GM10266 (cell line): Measurements from ENCODE around the gene FYB2.

Experiments used
- DNase-seq: peaks from one replicate; pipeline ENCODE4 v3.0.0; 2012; ENCODE audit errors: extremely low spot score
- CTCF ChIP-seq: IDR thresholded peaks from 2 replicates; pipeline ENCODE4 v1.5.1; 2012; ENCODE audit warnings: mild to moderate bottlenecking, low read depth; ENCODE audit not compliant: control insufficient read depth, insufficient read depth; ENCODE audit errors: missing control alignments

The FYB2 gene

GRCh38 chr1:56859287-56859686, 40.1 kb upstream of the FYB2 start:
- no peak for DNase-seq

GRCh38 chr1:56856186-56856585, 37.0 kb upstream of the FYB2 start:
- no peak for DNase-seq
- TF ChIP-seq CTCF = no peak

More at GRCh38 chr1:56859287-56859686, 40.1 kb upstream of the FYB2 start:
- no peak for TF ChIP-seq CTCF

GRCh38 chr1:56855190-56855589, 36.0 kb upstream of the FYB2 start:
- no peak for TF ChIP-seq CTCF

GRCh38 chr1:56854521-56855099, 35.4 kb upstream of the FYB2 start, which contains the start of gene C8A:
Gene C8A (plus strand): TSS chr1:56854797. CDS start chr1:56854902, 105 bp downstream.
- no peak for DNase-seq
- TF ChIP-seq CTCF = no peak

More at GRCh38 chr1:56855190-56855589, 36.0 kb upstream of the FYB2 start:
- no peak for DNase-seq

GRCh38 chr1:56852476-56852875, 33.3 kb upstream of the FYB2 start:
- TF ChIP-seq CTCF = no peak

GRCh38 chr1:56850922-56851321, 31.7 kb upstream of the FYB2 start:
- DNase-seq = no peak
- no peak for TF ChIP-seq CTCF

More at GRCh38 chr1:56852476-56852875, 33.3 kb upstream of the FYB2 start:
- DNase-seq = no peak

GRCh38 chr1:56850411-56850810, 31.2 kb upstream of the FYB2 start:
- DNase-seq = no peak
- no peak for TF ChIP-seq CTCF
